Measurements from ENCODE around the gene ARHGAP15. TPM values are rescaled to one million over a fixed set of nuclear protein-coding genes. Genes with fewer than 3 reads are reported as not detected.

Gene ARHGAP15
- polyA plus RNA-seq, 1 donor from 2014 or later, result 0.30 TPM

- no peak overlapping the region for H3K4me3 ChIP-seq (ENCODE audit: low read length)
- H3K36me3 ChIP-seq (ENCODE audit: insufficient read depth, low read length), result no peaks in the 10 kb centered on the region
- H3K9me2 ChIP-seq (ENCODE audit: insufficient read depth, low read length), result no peaks in the 10 kb centered on the region
These were observed 81.2 kb downstream of the ARHGAP15 start for GRCh38 chr2:143210446-143210819.

DNA sequence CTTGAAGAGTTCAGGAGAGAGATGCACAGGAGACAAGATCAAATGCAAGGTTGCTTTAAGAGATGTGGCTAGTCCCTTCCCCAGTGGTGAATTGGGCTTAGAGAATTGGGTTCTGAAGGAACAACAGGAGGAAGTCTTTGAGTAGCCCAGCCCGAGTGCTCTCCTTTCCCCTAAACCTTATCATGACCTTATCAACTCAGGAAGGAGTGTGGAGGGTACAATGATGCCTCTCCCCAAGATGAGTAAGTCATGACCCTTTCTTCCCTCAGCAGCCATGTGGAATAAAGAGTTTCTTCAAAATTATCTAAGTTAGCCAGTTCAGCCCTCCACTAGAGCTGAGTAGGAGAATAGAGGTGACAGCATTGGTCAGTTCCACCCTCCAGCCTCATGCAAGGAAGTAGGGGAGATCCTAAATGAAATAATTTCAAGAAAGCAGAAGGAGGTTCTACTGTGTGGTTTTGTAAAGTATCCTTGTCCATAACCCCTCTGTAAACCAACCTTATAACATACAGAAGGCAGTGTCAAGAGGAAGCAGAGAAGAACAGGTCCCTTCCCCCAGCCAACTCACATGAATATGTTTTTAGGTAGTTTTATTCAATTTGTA is 88.4 kb downstream of the ARHGAP15 start:
- TF ChIP-seq CTCF (IDR thresholded peaks at IDR 0.05; ENCODE audit: poor library complexity, severe bottlenecking) (no peak), POLR2AphosphoS5 (IDR thresholded peaks at IDR 0.05) (no peak), SMC3 (conservative IDR thresholded peaks at IDR 0.05; ENCODE audit: poor library complexity) (no peak), RAD21 (conservative IDR thresholded peaks at IDR 0.05) (no peak), TAF1 (IDR thresholded peaks at IDR 0.05; ENCODE audit: low read depth) (no peak), EP300 (conservative IDR thresholded peaks at IDR 0.05; ENCODE audit: poor library complexity, severe bottlenecking) (no peak), MXI1 (conservative IDR thresholded peaks at IDR 0.05; ENCODE audit: poor library complexity, severe bottlenecking) (no peak), EZH2 (IDR thresholded peaks at IDR 0.05; ENCODE audit: borderline replicate concordance, insufficient read depth, low read length, poor library complexity, severe bottlenecking) (no peak)
- TF ChIP-seq, protein P1, sequence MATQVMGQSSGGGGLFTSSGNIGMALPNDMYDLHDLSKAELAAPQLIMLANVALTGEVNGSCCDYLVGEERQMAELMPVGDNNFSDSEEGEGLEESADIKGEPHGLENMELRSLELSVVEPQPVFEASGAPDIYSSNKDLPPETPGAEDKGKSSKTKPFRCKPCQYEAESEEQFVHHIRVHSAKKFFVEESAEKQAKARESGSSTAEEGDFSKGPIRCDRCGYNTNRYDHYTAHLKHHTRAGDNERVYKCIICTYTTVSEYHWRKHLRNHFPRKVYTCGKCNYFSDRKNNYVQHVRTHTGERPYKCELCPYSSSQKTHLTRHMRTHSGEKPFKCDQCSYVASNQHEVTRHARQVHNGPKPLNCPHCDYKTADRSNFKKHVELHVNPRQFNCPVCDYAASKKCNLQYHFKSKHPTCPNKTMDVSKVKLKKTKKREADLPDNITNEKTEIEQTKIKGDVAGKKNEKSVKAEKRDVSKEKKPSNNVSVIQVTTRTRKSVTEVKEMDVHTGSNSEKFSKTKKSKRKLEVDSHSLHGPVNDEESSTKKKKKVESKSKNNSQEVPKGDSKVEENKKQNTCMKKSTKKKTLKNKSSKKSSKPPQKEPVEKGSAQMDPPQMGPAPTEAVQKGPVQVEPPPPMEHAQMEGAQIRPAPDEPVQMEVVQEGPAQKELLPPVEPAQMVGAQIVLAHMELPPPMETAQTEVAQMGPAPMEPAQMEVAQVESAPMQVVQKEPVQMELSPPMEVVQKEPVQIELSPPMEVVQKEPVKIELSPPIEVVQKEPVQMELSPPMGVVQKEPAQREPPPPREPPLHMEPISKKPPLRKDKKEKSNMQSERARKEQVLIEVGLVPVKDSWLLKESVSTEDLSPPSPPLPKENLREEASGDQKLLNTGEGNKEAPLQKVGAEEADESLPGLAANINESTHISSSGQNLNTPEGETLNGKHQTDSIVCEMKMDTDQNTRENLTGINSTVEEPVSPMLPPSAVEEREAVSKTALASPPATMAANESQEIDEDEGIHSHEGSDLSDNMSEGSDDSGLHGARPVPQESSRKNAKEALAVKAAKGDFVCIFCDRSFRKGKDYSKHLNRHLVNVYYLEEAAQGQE (IDR thresholded peaks at IDR 0.05; ENCODE audit: borderline replicate concordance), result no peak
- no peaks in the 10 kb centered on the region for H3K79me2 ChIP-seq (replicated peaks; ENCODE audit: insufficient read depth, low read length)
- no peak overlapping the region for H3K4me3 ChIP-seq (ENCODE audit: low read length)
- no peaks in the 10 kb centered on the region for H3F3A ChIP-seq (ENCODE audit: insufficient read depth, low read length, poor library complexity, severe bottlenecking)
- H3K27me3 ChIP-seq (ENCODE audit: insufficient read depth, low read depth, low read length), result no peaks in the 10 kb centered on the region
- H4K20me1 ChIP-seq (ENCODE audit: insufficient read depth), result no peaks in the 10 kb centered on the region
- no peak overlapping the region for H2AFZ ChIP-seq (ENCODE audit: low read depth, low read length)
- H3K9ac ChIP-seq (ENCODE audit: low read length), result no peak overlapping the region
- H3K9me3 ChIP-seq (ENCODE audit: low read length), result no peaks in the 10 kb centered on the region
- no peaks in the 10 kb centered on the region for H3K9me2 ChIP-seq (ENCODE audit: insufficient read depth, low read length)
- H3K4me2 ChIP-seq (ENCODE audit: low read length), result no peak overlapping the region
- no peaks in the 10 kb centered on the region for H3K36me3 ChIP-seq (ENCODE audit: insufficient read depth, low read length)
- H3K27ac ChIP-seq (ENCODE audit: low read length), result no peak overlapping the region

More at GRCh38 chr2:143210446-143210819, 81.2 kb downstream of the ARHGAP15 start:
- H3K4me2 ChIP-seq (ENCODE audit: low read length), result no peak overlapping the region
- H3K9me3 ChIP-seq (ENCODE audit: low read length), result no peaks in the 10 kb centered on the region
- H3F3A ChIP-seq (ENCODE audit: insufficient read depth, low read length, poor library complexity, severe bottlenecking), result no peaks in the 10 kb centered on the region
- no peak overlapping the region for H3K9ac ChIP-seq (ENCODE audit: low read length)
- H4K20me1 ChIP-seq (ENCODE audit: insufficient read depth), result no peaks in the 10 kb centered on the region
- no peaks in the 10 kb centered on the region for H3K79me2 ChIP-seq (replicated peaks; ENCODE audit: insufficient read depth, low read length)
- TF ChIP-seq MXI1 (conservative IDR thresholded peaks at IDR 0.05; ENCODE audit: poor library complexity, severe bottlenecking) (no peak), CTCF (IDR thresholded peaks at IDR 0.05; ENCODE audit: poor library complexity, severe bottlenecking) (no peak)
- H3K27ac ChIP-seq (ENCODE audit: low read length), result no peak overlapping the region
- no peak overlapping the region for H2AFZ ChIP-seq (ENCODE audit: low read depth, low read length)
- no peaks in the 10 kb centered on the region for H3K27me3 ChIP-seq (ENCODE audit: insufficient read depth, low read depth, low read length)
